ENCODE results near the gene ARID4B.
"Not testable (repeated sequence)": the region's sequence is repeated elsewhere in the genome, so short reads cannot be mapped to it uniquely, and the experiment has no call there.

Gene ARID4B

GRCh38 chr1:235268379-235269125 is 59.4 kb downstream of the ARID4B start:
- no peak for DNase-seq

- DNase-seq = no peak
These were observed 61.0 kb downstream of the ARID4B start for GRCh38 chr1:235266967-235267366.

- DNase-seq = no peak
These were observed 61.7 kb downstream of the ARID4B start for GRCh38 chr1:235266325-235266724.

- no peak for DNase-seq
These were observed 62.1 kb downstream of the ARID4B start for GRCh38 chr1:235265900-235266299.

- no peak for DNase-seq
These were observed 63.7 kb downstream of the ARID4B start for GRCh38 chr1:235264327-235264726.

GRCh38 chr1:235262539-235262938 is 65.4 kb downstream of the ARID4B start:
- DNase-seq = no peak

- DNase-seq = no peak
These were observed 66.7 kb downstream of the ARID4B start for GRCh38 chr1:235261243-235261642.

GRCh38 chr1:235259133-235259778 is 68.7 kb downstream of the ARID4B start:
- DNase-seq = no peak

- DNase-seq = not testable (repeated sequence)
These were observed 69.9 kb downstream of the ARID4B start for GRCh38 chr1:235258068-235258467.

- no peak for DNase-seq
These were observed 73.3 kb downstream of the ARID4B start for GRCh38 chr1:235254721-235255120.

- peak; percentile 57 for DNase-seq
These were observed 74.6 kb downstream of the ARID4B start for GRCh38 chr1:235253219-235253962.

- no peak for DNase-seq
These were observed 77.5 kb downstream of the ARID4B start for GRCh38 chr1:235250430-235250829.

GRCh38 chr1:235246022-235246948 is 81.7 kb downstream of the ARID4B start:
- no peak for DNase-seq

GRCh38 chr1:235244974-235245592 is 82.9 kb downstream of the ARID4B start:
- no peak for DNase-seq

- DNase-seq = no peak
These were observed 87.0 kb downstream of the ARID4B start for GRCh38 chr1:235240960-235241359.

- no peak for DNase-seq
These were observed 88.1 kb downstream of the ARID4B start for GRCh38 chr1:235239851-235240250.

- no peak for DNase-seq
These were observed 89.4 kb downstream of the ARID4B start for GRCh38 chr1:235238558-235238957.

GRCh38 chr1:235236128-235236527 is 91.9 kb downstream of the ARID4B start:
- DNase-seq = no peak

- DNase-seq = no peak
These were observed 98.1 kb downstream of the ARID4B start for GRCh38 chr1:235229868-235230267.

GRCh38 chr1:235227414-235227813 is 100.6 kb downstream of the ARID4B start:
- no peak for DNase-seq

- no peak for DNase-seq
These were observed 101.0 kb downstream of the ARID4B start for GRCh38 chr1:235226933-235227332.

- no peak for DNase-seq
These were observed 102.7 kb downstream of the ARID4B start for GRCh38 chr1:235225299-235225698.

Measured in left hindlimb (tissue), 1 donor.